Adrenal gland (tissue), 12 donors: Measurements from ENCODE around the gene GLRX. TPM values are rescaled to one million over a fixed set of nuclear protein-coding genes. Genes with fewer than 3 reads are reported as not detected.
A peak's percentile ranks its signal among the peaks of the same experiment; 100 is the strongest.

Experiments used
- DNase-seq, 7 donors: peaks; one replicate each; pipeline ENCODE4 v3.0.0-alpha.2; 2019 to 2020
- H3K27ac ChIP-seq, 5 donors: fragments of 200-600 bp; sonication (generic) in 4 of 5; 1 replicate in 3 of 5; 2 replicates in 2 of 5; pipeline versions ENCODE4 v1.5.1 to v1.8.0; 2016 to 2020; ENCODE audit warnings: mild to moderate bottlenecking in 1 of 5
- H3K27me3 ChIP-seq: fragments of 200-600 bp; 2 replicates; pipeline ENCODE4 v1.8.0; 2021
- H3K36me3 ChIP-seq, 2 donors: fragments of 200-600 bp; replicated peaks in 1 of 2; 1 replicate in 1 of 2; 2 replicates in 1 of 2; pipeline versions ENCODE4 v1.5.1 to v1.8.0; 2018 to 2022
- H3K4me1 ChIP-seq, 2 donors: fragments of 200-600 bp; replicated peaks in 1 of 2; 1 replicate in 1 of 2; 2 replicates in 1 of 2; pipeline versions ENCODE4 v1.5.1 to v1.8.0; 2018 to 2021
- H3K4me3 ChIP-seq, 4 donors: fragments of 200-600 bp; sonication (generic) in 3 of 4; one replicate each; pipeline ENCODE4 v1.5.1; 2016 to 2018
- H3K9me3 ChIP-seq, 3 donors: fragments of 200-600 bp; sonication (generic) in 1 of 3; replicated peaks in 1 of 3; 1 replicate in 2 of 3; 2 replicates in 1 of 3; pipeline versions ENCODE4 v1.5.1 to v1.8.0; 2016 to 2021
- CTCF ChIP-seq, 6 experiments: fragments of 450-650 bp in 4 of 6; fragments of 200-600 bp in 2 of 6; sonication (generic) in 1 of 6; IDR thresholded peaks; 1 replicate in 5 of 6; 2 replicates in 1 of 6; pipeline versions ENCODE4 v1.5.1 to v1.8.0; 2016 to 2021; ENCODE audit warnings: antibody characterized with exemption in 6 of 6, mild to moderate bottlenecking in 2 of 6, moderate library complexity in 1 of 6
- POLR2A ChIP-seq, 2 donors: fragments of 450-650 bp; IDR thresholded peaks; one replicate each; pipeline ENCODE4 v1.6.1; 2017; ENCODE audit warnings: antibody characterized with exemption in 2 of 2, mild to moderate bottlenecking in 2 of 2, moderate library complexity in 1 of 2
- WGBS, 4 donors: extraction: QIAGEN DNeasy Blood & Tissue Kit in 2 of 4; methylation state at CpG; one replicate each; pipeline versions ENCODE4 v1.1.5 to v1.1.7; 2013 to 2017; 5-methylcytosine and 5-hydroxymethylcytosine counted together
- intact Hi-C, 2 donors: fragments of 100-400 bp; cut with DNase I; formaldehyde crosslinking; loops; one replicate each; pipeline versions ENCODE4 v1.14.1 to v1.15.0; 2022 to 2023
- polyA plus RNA-seq, 3 donors: library from polyadenylated mRNA; stranded (reverse); fragments of 200-250 nt in 2 of 3; fragments of 350-450 nt in 1 of 3; fragmentation: Illumina TruSeq in 1 of 3; extraction: RNeasy Lipid Tissue Mini Kit (QIAGEN cat#74804) in 1 of 3; gene quantifications; one replicate each; pipeline ENCODE4 v1.2.3, GENCODE V29; 2013 to 2014
- total RNA-seq, 9 donors: library from RNA; depleted of rRNA in 4 of 9; stranded (reverse); fragments of >200 nt in 4 of 9; fragments of 120-200 nt in 1 of 9; fragmentation: NEBNext Ultra II Directional in 1 of 9; extraction: Animal tissue kit (Norgen Biotek cat#: 25700) in 1 of 9; gene quantifications; one replicate each; pipeline versions ENCODE4 v1.1.0 to v1.2.4, GENCODE V29; 2013 to 2023
- donor health status: healthy with polysubstance abuse.
- donor health status: Bipolar disorder and iron deficiency.
- donor health status: DM: yes; HTN: yes; CAD: no.
- donor health status: DM: no; HTN: no; CAD: no.
- donor health status: DM: no; HTN: no; CAD: no.
- donor health status: DM: yes; HTN: yes; CAD: no.

Gene GLRX
- total and polyA plus RNA-seq, 12 donors = 55.7 to 279 (median 116) TPM

GRCh38 chr5:95799191-95799835, 23.2 kb downstream of the GLRX start:
- intact Hi-C loops = no loop called here
- WGBS, 4 donors = 91 to 98% (median 94%) methylated on average over 4 of the region's 4 CpGs
- H3K36me3 ChIP-seq = no peaks in the 10 kb centered on the region
- no peak overlapping the region for H3K4me3 ChIP-seq
- H3K4me1 ChIP-seq = peaks cover 0 to 14% of the 10 kb centered on the region in 2 donors
- DNase-seq = no peak
- no peaks in the 10 kb centered on the region for H3K9me3 ChIP-seq
- no peaks in the 10 kb centered on the region for H3K27me3 ChIP-seq
- TF ChIP-seq POLR2A (IDR thresholded peaks at IDR 0.05) = no peak
- no peak for TF ChIP-seq CTCF (IDR thresholded peaks at IDR 0.05)
- H3K27ac ChIP-seq = no peak overlapping the region

GRCh38 chr5:95798545-95798944, 24.0 kb downstream of the GLRX start:
- Histone ChIP-seq H3K27me3 (no peaks in the 10 kb centered on the region), H3K4me3 (no peak overlapping the region), H3K9me3 (no peaks in the 10 kb centered on the region), H3K4me1 (peaks cover 0 to 20% of the 10 kb centered on the region in 2 donors), H3K36me3 (peaks cover 0 to 4% of the 10 kb centered on the region in 2 donors), H3K27ac (no peak overlapping the region)
- intact Hi-C loops = no loop called here
- TF ChIP-seq CTCF (IDR thresholded peaks at IDR 0.05) = no peak
- TF ChIP-seq POLR2A (IDR thresholded peaks at IDR 0.05) = no peak
- DNase-seq = no peak

- no peaks in the 10 kb centered on the region for H3K9me3 ChIP-seq
- 95 to 98% (median 98%) methylated on average over 2 of the region's 2 CpGs for WGBS, 4 donors
- H3K4me3 ChIP-seq = no peak overlapping the region
- DNase-seq = no peak
- H3K4me1 ChIP-seq = peaks cover 0 to 20% of the 10 kb centered on the region in 2 donors
- H3K36me3 ChIP-seq = peaks cover 0 to 9% of the 10 kb centered on the region in 2 donors
- no peak for TF ChIP-seq CTCF (IDR thresholded peaks at IDR 0.05)
- TF ChIP-seq POLR2A (IDR thresholded peaks at IDR 0.05) = no peak
- intact Hi-C loops = no loop called here
- H3K27me3 ChIP-seq = no peaks in the 10 kb centered on the region
- H3K27ac ChIP-seq = no peak overlapping the region
Observed at GRCh38 chr5:95798048-95798447, 24.5 kb downstream of the GLRX start.

- H3K9me3 ChIP-seq = no peaks in the 10 kb centered on the region
- no peaks in the 10 kb centered on the region for H3K27me3 ChIP-seq
- H3K36me3 ChIP-seq = peaks cover 0 to 14% of the 10 kb centered on the region in 2 donors
- DNase-seq = no peak
- WGBS, 4 donors = 94 to 99% (median 98%) methylated on average over 3 of the region's 3 CpGs
- intact Hi-C loops = no loop called here
- peaks cover 0 to 22% of the 10 kb centered on the region in 2 donors for H3K4me1 ChIP-seq
- TF ChIP-seq POLR2A (IDR thresholded peaks at IDR 0.05) = no peak
- no peak overlapping the region for H3K4me3 ChIP-seq
- no peak overlapping the region for H3K27ac ChIP-seq
Observed at GRCh38 chr5:95797301-95797700, 25.2 kb downstream of the GLRX start.

GRCh38 chr5:95794070-95794516, 28.4 kb downstream of the GLRX start:
- 45 to 55% (median 49%) methylated on average over 3 of the region's 3 CpGs for WGBS, 4 donors
- H3K27ac ChIP-seq = peak overlapping the region in 4 of 5 donors; percentile 6 to 81 (median 50)
- DNase-seq = no peak

More at GRCh38 chr5:95794070-95794516, 28.4 kb downstream of the GLRX start:
- peaks cover 0 to 19% of the 10 kb centered on the region in 2 donors for H3K4me1 ChIP-seq
- H3K27me3 ChIP-seq = no peaks in the 10 kb centered on the region
- no peaks in the 10 kb centered on the region for H3K9me3 ChIP-seq
- intact Hi-C loops = no loop called here
- TF ChIP-seq CTCF (IDR thresholded peaks at IDR 0.05) (no peak), POLR2A (IDR thresholded peaks at IDR 0.05) (no peak)
- H3K36me3 ChIP-seq = peaks cover 0 to 22% of the 10 kb centered on the region in 2 donors
- no peak overlapping the region for H3K4me3 ChIP-seq
